GM19193 (cell line): ENCODE data around the gene HAP1.

Experiments
- POLR2A ChIP-seq: IDR thresholded peaks from 4 replicates; pipeline ENCODE4 v1.6.1; 2011; ENCODE audit not compliant: insufficient read depth, insufficient read length; ENCODE audit errors: extremely low read depth

HAP1 gene

DNA sequence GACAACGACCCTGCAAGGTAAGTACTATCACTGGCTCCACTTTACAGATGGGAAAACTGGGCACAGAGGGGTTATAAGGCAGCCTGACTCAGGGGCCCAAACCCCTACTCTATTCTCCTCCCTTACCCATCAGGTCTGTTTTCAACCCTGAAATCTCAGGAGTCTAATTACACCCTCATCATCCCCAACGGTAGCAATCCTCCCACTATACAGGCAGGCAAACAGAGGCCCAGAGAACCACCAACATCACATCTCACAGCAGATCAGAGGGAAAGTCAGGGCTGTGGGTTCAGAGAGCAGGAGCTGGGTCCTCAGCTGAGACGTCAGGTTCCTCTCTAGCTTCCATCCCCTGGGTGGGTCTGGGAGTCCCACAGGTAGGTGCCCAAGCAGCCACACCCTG is 35.5 kb upstream of the HAP1 start:
- TF ChIP-seq POLR2A = no peak

DNA sequence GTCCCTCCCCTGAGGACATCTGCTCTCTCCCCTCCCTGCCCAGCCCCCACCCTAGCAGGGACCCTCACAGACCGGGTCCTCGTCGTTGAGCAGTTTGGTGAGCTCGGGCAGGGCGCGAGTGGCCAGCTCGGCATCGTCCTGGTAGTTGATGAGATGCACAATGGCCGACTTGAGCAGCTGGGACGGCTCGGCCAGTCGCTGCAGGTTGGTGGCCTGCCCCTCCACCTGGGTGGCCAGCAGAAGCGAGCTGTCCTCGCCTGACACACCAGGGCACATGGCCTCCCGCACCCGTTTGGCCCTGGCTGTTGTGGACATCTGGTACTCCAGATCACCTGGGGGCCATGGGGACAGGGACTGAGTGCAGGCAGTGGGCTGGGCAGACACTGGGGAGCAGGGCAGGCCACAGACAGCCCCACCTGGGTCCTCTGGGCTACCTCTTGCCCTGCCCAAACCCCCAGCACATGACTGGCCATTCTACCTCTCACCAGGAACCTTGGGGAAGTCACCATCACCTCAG is 35.0 kb upstream of the HAP1 start:
- TF ChIP-seq POLR2A = no peak

DNA sequence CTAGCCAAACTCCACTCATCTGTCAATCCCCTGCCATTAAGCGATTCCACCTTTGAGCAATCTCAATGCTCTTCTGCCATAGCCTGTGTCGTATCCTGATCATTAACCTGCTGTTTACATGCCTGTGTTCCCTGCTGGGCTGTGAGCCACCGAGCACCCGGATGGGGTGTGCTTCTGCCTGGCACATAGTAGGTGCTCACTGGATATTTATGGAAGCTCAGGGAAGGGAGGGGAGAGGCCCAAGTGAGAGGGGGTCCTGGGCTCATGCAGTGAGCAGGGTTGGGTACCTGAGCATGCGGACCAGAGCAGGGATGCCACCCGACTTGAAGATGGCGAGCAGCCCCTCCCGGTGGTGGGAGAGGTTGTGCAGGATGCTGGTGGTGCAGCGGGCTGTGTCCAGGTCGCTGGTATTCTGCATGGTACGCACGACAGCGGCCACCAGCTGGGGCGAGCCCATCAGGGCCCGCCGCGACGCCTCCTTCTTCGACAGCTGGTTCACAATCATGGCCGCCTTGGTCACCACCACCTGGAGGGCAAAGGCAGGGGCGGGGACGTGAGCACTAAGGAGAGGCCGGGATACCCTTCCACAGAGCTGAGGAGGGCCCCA is 34.3 kb upstream of the HAP1 start:
- TF ChIP-seq POLR2A = no peak

DNA sequence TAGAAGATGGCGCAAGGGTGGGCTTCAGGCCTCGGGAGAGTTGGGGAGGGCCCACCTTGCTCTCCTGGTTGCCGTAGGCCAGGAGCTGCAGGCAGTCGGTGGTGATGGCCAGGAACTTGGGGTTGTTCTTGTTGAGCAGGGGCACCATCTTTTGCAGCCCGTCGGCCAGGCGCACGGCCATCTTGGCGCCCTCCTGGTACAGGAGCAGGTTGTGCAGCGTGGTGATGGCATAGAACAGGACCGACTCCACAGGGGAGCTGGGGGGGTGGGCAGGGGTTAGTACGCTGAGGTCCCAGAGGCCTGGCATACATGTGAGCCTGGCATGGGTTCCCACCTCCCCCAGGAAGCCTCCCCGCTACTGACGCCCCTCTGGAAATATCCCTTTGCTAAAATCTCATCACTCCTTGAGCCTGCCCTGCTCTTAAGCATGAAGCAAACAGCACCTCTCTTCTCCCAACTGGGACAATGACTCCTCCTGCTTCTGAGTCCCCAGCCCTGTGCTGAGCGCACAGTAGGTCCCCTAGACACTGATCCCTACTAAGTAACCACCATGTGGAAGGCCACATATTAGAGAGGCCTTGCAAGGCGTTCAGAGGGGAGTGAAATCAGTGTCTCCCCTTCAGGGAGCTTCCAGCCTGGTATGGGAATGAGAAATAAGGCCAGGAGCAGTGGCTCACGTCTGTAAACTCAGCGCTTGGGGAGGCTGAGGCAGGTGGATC is 33.0 kb upstream of the HAP1 start:
- no peak for TF ChIP-seq POLR2A

DNA sequence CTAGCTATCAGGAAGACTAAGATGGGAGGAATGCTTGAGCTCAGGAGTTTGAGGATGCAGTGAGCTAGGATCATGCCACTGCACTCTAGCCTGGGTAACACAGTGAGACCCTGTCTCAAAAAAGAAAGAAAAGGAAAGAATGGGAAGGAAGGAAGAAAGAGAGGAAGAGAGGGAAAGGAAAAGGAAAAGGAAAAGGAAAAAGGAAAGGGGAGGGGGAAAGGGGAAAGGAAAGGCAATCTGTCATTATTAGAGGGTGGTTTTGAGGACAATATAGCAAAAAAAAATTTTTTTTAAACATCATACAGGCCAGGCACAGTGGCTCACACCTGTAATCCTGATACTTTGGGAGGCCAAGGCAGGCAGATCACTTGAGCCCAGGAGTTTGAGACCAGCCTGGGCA is 31.7 kb upstream of the HAP1 start:
- no peak for TF ChIP-seq POLR2A

DNA sequence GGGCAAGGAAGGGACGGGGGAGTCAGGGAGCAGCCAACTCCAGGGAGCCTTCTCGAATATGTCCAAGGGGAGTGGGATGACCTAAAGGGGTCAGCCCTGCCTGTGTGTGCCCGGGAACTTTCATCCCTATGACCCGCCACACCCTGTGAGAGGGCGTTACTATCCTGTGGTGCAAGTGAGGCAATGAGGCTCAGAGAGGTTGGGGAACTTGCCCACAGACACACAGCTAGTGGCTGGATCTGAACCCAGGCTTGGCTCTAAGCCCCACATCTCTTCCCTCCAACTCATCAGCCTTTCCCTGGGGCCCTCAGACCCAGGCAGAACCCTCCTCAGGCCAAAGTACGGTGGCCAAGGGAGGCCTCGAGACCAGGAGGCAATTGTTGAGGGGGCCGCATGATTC is 28.9 kb upstream of the HAP1 start:
- TF ChIP-seq POLR2A = no peak

DNA sequence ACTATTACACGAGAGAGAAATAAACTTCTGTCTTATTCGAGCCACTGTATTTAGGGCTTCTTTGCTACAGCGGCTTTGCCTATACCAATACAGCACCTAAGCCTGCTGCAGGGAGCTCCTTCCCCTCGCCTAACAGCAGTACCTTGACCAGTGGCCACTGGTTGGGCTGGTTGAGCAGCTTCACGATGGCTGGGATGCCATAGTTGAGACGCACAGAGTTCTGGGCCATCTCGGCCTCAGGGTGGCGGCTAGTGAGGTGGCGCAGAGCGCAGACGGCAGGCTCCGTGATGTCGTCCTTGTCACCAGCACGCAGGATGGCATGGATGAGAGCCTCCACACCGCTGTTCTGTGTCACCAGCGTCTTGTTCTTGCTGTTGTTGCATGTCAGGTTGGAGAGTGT is 28.4 kb upstream of the HAP1 start:
- no peak for TF ChIP-seq POLR2A

DNA sequence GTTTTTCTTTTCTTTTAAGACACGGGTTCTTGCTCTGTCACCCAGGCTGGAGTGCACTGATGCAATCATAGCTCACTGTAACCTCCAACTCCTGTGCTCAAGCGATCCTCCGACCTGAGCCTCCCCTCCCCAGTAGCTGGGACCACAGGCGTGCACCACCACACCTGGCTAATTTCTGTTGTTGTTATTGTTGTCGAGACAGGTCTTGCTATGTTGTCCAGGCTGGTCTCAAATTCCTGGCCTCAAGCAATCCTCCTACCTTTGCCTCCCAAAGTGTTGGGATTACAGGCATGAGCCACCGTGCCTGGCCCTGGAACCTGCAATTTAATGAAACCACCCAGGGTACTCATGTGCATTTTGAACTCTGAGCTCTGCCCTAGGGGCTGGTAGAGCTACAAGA is 27.9 kb upstream of the HAP1 start:
- TF ChIP-seq POLR2A = no peak

DNA sequence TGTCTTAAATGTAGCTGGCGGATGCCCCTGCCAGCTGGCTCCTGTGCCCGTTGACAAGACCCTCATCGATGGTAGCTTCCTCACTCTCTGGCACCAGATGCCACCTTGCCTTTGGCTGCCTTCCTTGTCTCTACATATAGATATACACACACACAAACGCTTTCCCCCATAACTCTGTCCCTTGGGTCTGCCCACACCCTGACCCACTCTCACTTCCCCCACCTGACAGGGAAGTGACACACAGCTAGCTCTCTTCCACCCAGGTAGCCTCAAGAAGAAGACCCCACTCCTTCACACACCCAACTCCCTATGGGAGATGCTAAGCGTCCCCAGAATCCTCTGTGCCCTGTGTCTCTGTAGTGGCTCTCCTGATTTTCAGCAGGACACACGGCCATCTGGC is 26.4 kb upstream of the HAP1 start:
- no peak for TF ChIP-seq POLR2A

DNA sequence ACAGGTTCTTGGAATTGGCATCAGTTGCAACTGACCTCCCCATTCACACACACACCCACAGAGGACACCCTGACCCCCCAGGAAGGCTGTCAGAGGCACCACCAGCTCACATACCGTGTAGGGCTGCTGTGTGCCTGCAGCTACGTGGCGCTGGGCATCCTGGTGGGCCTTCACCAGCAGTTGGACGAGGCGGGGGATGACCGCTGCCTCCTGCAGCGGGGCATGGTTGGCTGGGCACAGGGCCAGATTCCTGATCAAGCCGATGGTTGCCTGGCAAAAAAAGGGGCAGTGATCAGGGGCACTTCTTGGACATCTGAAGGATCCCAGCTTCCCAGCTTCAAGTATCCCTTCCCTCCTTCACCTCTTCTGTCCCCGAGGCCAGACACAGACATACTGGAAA is 24.2 kb upstream of the HAP1 start:
- TF ChIP-seq POLR2A = no peak

DNA sequence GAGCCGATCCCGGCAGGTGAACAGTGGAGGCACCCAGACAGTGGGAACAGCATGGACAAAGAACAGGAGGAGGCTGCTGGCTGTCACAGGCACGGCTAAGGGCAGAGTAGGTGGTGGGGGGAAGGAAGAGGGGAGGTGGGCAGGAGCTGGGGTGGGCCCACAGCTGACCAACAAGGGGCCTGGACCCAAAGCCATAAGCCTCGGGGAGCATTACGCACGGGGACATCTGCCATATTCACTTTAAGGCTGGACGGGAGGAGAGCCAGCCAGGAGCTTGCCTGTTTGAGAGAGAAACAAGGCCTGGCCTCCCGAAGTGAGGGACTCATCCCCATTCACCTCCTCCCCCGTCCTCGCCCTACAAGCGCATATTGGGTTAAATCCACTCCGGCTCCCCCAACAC is 19.6 kb upstream of the HAP1 start:
- no peak for TF ChIP-seq POLR2A

DNA sequence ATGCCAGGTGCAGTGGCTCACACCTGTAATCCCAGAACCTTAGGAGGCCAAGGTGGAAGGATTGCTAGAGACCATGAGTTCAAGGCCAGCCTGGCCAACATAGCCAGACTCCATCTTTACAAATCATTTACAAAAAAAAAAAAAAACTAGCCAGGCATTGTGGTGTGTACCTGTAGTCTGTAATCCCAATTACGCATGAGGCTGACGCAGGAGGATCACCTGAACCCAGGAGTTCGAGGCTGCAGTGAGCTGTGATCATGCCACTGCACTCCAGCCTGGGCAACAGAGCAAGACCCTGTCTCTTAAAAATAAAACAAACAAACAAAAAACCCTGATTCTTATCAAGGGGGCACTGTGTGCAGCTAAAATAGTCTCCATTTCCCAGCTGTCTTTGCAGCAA is 16.8 kb upstream of the HAP1 start:
- no peak for TF ChIP-seq POLR2A

DNA sequence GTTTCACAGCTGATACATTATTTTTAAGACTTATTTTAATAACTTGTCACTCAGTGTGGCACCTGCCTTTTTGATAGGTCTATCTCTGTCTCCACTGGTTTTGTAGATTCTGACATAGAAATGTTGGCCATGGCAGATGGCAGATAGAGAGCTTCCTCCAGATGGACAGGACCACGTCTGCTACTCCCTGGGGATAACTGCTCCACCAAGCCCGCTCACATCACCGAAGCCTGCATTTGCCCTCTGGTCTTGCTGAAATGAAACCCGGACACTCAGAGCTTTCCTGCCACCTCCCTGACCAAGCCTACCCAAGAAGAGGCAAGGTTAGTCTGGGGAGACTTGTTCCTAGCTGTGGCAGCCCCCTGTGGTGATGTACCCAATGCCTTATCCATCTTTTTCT is 16.4 kb upstream of the HAP1 start:
- no peak for TF ChIP-seq POLR2A

DNA sequence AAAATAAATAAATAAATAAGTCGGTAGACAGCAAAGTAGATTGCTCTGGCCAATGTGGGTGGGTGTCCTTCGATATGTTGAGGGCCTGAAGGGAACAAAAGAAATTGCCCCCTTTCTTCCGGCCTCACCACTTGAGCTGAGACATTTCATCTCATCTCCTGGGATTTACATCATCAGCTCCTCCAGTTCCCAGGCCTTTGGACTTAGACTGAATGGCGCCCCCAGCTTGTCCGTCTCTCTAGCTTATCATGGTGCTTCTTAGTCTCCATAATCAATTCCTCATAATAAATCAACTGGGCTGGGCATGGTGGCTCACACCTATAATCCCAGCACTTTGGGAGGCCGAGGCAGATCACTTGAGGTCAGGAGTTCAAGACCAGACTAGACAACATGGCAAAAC is 13.8 kb upstream of the HAP1 start:
- no peak for TF ChIP-seq POLR2A

DNA sequence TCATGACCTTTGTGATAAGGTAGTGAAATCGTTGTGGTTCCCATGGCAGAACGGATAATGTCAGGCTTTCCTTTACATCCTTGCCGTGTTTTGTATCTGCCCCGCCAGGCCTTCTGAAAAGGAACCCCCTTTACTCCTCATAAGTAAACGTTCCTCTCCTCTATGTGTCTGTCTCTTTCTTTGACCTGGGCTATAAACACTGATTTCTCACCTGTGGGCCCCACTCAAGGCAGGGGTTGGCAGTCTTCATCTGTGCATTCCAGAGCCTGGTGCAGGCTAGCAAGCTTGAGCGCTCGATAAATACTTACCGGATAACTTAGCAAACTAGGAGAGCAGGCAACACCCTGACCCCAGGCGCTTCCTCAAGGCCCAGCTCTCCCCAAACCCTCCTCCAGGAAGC is 7.3 kb upstream of the HAP1 start:
- TF ChIP-seq POLR2A = no peak

DNA sequence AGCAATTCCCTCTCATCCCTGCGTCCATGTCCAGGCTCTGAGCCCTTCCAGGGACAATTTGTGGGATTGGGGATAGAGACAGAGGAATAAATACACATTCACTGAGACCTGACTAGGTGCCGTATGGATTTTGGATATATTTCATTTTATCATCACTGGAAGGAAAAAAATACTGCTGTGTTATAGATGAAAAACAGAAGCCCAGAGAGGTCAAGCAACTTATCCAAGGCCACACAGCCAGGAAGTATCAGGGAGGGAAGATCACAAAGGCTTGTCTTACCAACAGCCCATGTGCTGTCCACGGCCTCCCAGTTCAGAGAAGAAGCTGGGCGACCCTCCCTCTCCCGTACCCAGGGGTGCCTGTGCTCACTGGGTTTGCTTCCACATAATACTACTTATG is 6.1 kb upstream of the HAP1 start:
- TF ChIP-seq POLR2A = no peak
